Measurements from ENCODE around the gene PSD.

Gene PSD

GRCh38 chr10:102382871-102383270 lies 35.7 kb downstream of the PSD start:
- TF ChIP-seq EZH2phosphoT487 (IDR thresholded peaks at IDR 0.05; ENCODE audit: borderline replicate concordance), result no peak
- no peak for TF ChIP-seq CTCF (conservative IDR thresholded peaks at IDR 0.05; ENCODE audit: low read length)
- Histone ChIP-seq H3K4me3 (ENCODE audit: low read length, poor library complexity, severe bottlenecking) (no peak overlapping the region), H4K20me1 (ENCODE audit: insufficient read depth, low read length, poor library complexity, severe bottlenecking) (no peaks in the 10 kb centered on the region), H3K79me2 (ENCODE audit: insufficient read depth, low read length) (no peaks in the 10 kb centered on the region), H3K27me3 (ENCODE audit: insufficient read depth, low read length, poor library complexity, severe bottlenecking) (no peaks in the 10 kb centered on the region), H3K9me2 (replicated peaks; ENCODE audit: low read depth, low read length) (no peaks in the 10 kb centered on the region), H3K9ac (ENCODE audit: low read depth, low read length, poor library complexity, severe bottlenecking) (no peak overlapping the region), H3K4me1 (ENCODE audit: insufficient read depth, low read length, poor library complexity, severe bottlenecking) (no peaks in the 10 kb centered on the region), H3F3A (ENCODE audit: low read depth) (no peaks in the 10 kb centered on the region), H2AFZ (ENCODE audit: low read length) (no peak overlapping the region), H3K36me3 (ENCODE audit: insufficient read depth, low read length) (peaks cover 46% of the 10 kb centered on the region; the same call in 1 of the 2 replicates), H3K9me3 (ENCODE audit: insufficient read depth, low read depth, low read length) (no peaks in the 10 kb centered on the region), H3K4me2 (ENCODE audit: low read depth, low read length, poor library complexity, severe bottlenecking) (no peak overlapping the region)

GRCh38 chr10:102381983-102382382 lies 36.6 kb downstream of the PSD start:
- Histone ChIP-seq H3K36me3 (ENCODE audit: insufficient read depth, low read length) (peaks cover 47% of the 10 kb centered on the region; the same call in 1 of the 2 replicates), H3K4me3 (ENCODE audit: low read length, poor library complexity, severe bottlenecking) (no peak overlapping the region), H3K9me3 (ENCODE audit: insufficient read depth, low read depth, low read length) (no peaks in the 10 kb centered on the region)

GRCh38 chr10:102379383-102379782 lies 39.2 kb downstream of the PSD start:
- Histone ChIP-seq H3K4me3 (ENCODE audit: low read length, poor library complexity, severe bottlenecking) (no peak overlapping the region), H3K4me2 (ENCODE audit: low read depth, low read length, poor library complexity, severe bottlenecking) (no peak overlapping the region), H3K4me1 (ENCODE audit: insufficient read depth, low read length, poor library complexity, severe bottlenecking) (no peaks in the 10 kb centered on the region), H4K20me1 (ENCODE audit: insufficient read depth, low read length, poor library complexity, severe bottlenecking) (no peaks in the 10 kb centered on the region), H3K79me2 (ENCODE audit: insufficient read depth, low read length) (no peaks in the 10 kb centered on the region), H3K9me3 (ENCODE audit: insufficient read depth, low read depth, low read length) (no peaks in the 10 kb centered on the region), H3K9ac (ENCODE audit: low read depth, low read length, poor library complexity, severe bottlenecking) (no peak overlapping the region), H3F3A (ENCODE audit: low read depth) (no peaks in the 10 kb centered on the region), H3K27me3 (ENCODE audit: insufficient read depth, low read length, poor library complexity, severe bottlenecking) (no peaks in the 10 kb centered on the region), H3K9me2 (replicated peaks; ENCODE audit: low read depth, low read length) (no peaks in the 10 kb centered on the region), H3K36me3 (ENCODE audit: insufficient read depth, low read length) (peaks cover 66% of the 10 kb centered on the region; the same call in 1 of the 2 replicates), H2AFZ (ENCODE audit: low read length) (no peak overlapping the region)
- TF ChIP-seq CTCF (conservative IDR thresholded peaks at IDR 0.05; ENCODE audit: low read length) (no peak), EZH2phosphoT487 (IDR thresholded peaks at IDR 0.05; ENCODE audit: borderline replicate concordance) (no peak)

More at GRCh38 chr10:102381983-102382382, 36.6 kb downstream of the PSD start:
- H3K9me2 ChIP-seq (replicated peaks; ENCODE audit: low read depth, low read length), result no peaks in the 10 kb centered on the region
- no peaks in the 10 kb centered on the region for H3F3A ChIP-seq (ENCODE audit: low read depth)
- H3K9ac ChIP-seq (ENCODE audit: low read depth, low read length, poor library complexity, severe bottlenecking), result no peak overlapping the region
- H4K20me1 ChIP-seq (ENCODE audit: insufficient read depth, low read length, poor library complexity, severe bottlenecking), result no peaks in the 10 kb centered on the region
- TF ChIP-seq CTCF (conservative IDR thresholded peaks at IDR 0.05; ENCODE audit: low read length), result no peak
- no peak for TF ChIP-seq EZH2phosphoT487 (IDR thresholded peaks at IDR 0.05; ENCODE audit: borderline replicate concordance)
- no peaks in the 10 kb centered on the region for H3K27me3 ChIP-seq (ENCODE audit: insufficient read depth, low read length, poor library complexity, severe bottlenecking)
- H3K4me1 ChIP-seq (ENCODE audit: insufficient read depth, low read length, poor library complexity, severe bottlenecking), result no peaks in the 10 kb centered on the region
- no peak overlapping the region for H3K4me2 ChIP-seq (ENCODE audit: low read depth, low read length, poor library complexity, severe bottlenecking)
- no peaks in the 10 kb centered on the region for H3K79me2 ChIP-seq (ENCODE audit: insufficient read depth, low read length)
- no peak overlapping the region for H2AFZ ChIP-seq (ENCODE audit: low read length)
